H1 (cell line): ENCODE results near the gene STK11.

Experiments
- CEBPB ChIP-seq: IDR thresholded peaks from 2 replicates; pipeline ENCODE4 v1.6.1; 2012; ENCODE audit warnings: low read depth, low read length
- EZH2 ChIP-seq: fragments of 200-600 bp; sonication (generic); IDR thresholded peaks from 2 replicates; pipeline ENCODE4 v1.7.1; 2012; ENCODE audit warnings: low read depth, mild to moderate bottlenecking, moderate library complexity, low read length, inconsistent platforms; ENCODE audit not compliant: severe bottlenecking
- GTF2F1 ChIP-seq: IDR thresholded peaks from 2 replicates; pipeline ENCODE4 v1.6.1; 2012; ENCODE audit warnings: low read depth, low read length, improper control_type of control experiment, borderline replicate concordance
- KDM1A ChIP-seq: fragments of 200-600, 300-600 bp; sonication (generic); IDR thresholded peaks from 2 replicates; pipeline ENCODE4 v1.7.1; 2016; ENCODE audit warnings: mild to moderate bottlenecking, low read length, borderline replicate concordance
- MAX ChIP-seq: IDR thresholded peaks from 2 replicates; pipeline ENCODE4 v1.6.1; 2012; ENCODE audit warnings: inconsistent platforms
- POLR2A ChIP-seq, 2 experiments: IDR thresholded peaks; 1 replicate in 1 of 2; 2 replicates in 1 of 2; pipeline ENCODE4 v1.6.1; 2011; ENCODE audit warnings: low read depth in 2 of 2, low read length in 2 of 2, mild to moderate bottlenecking in 2 of 2; ENCODE audit errors: control extremely low read depth in 1 of 2
- POLR2AphosphoS5 ChIP-seq: IDR thresholded peaks from 2 replicates; pipeline ENCODE4 v1.6.1; 2011; ENCODE audit warnings: low read depth, low read length
- RFX5 ChIP-seq: IDR thresholded peaks from 2 replicates; pipeline ENCODE4 v1.6.1; 2011; ENCODE audit warnings: low read depth, low read length, improper control_type of control experiment, borderline replicate concordance
- RNF2 ChIP-seq: fragments of 200-900, 300-1000 bp; sonication (generic); IDR thresholded peaks from 2 replicates; pipeline ENCODE4 v1.7.1; 2016; ENCODE audit warnings: borderline replicate concordance, low read depth, mild to moderate bottlenecking, antibody characterized with exemption, low read length; ENCODE audit not compliant: poor library complexity, severe bottlenecking; ENCODE audit errors: missing control alignments
- SIN3A ChIP-seq, 2 experiments: IDR thresholded peaks in 1 of 2; conservative IDR thresholded peaks in 1 of 2; 2 replicates each; pipeline ENCODE4 v1.6.1; 2011 to 2012; ENCODE audit warnings: low read length in 2 of 2, improper control_type of control experiment in 1 of 2, low read depth in 1 of 2, mild to moderate bottlenecking in 1 of 2
- SP1 ChIP-seq: IDR thresholded peaks from 2 replicates; pipeline ENCODE4 v1.6.1; 2011; ENCODE audit warnings: low read depth, low read length
- TBP ChIP-seq: IDR thresholded peaks from 2 replicates; pipeline ENCODE4 v1.6.1; 2011; ENCODE audit warnings: low read depth, low read length, improper control_type of control experiment
- YY1 ChIP-seq: IDR thresholded peaks from 2 replicates; pipeline ENCODE4 v1.6.1; 2011; ENCODE audit warnings: low read depth, mild to moderate bottlenecking, low read length
- TF ChIP-seq, protein P1 (sequence below), 3 experiments: IDR thresholded peaks; 1 replicate in 2 of 3; 2 replicates in 1 of 3; pipeline versions ENCODE4 v1.5.1 to v1.6.1; 2011; ENCODE audit warnings: low read length in 3 of 3, mild to moderate bottlenecking in 3 of 3, inconsistent platforms in 2 of 3, low read depth in 1 of 3, moderate library complexity in 1 of 3; ENCODE audit not compliant: insufficient read depth in 1 of 3; ENCODE audit errors: control extremely low read depth in 1 of 3

GRCh38 chr19:1217366-1217765 is 11.8 kb downstream of the STK11 start:
- TF ChIP-seq MAX = no peak
- TF ChIP-seq, protein P1, sequence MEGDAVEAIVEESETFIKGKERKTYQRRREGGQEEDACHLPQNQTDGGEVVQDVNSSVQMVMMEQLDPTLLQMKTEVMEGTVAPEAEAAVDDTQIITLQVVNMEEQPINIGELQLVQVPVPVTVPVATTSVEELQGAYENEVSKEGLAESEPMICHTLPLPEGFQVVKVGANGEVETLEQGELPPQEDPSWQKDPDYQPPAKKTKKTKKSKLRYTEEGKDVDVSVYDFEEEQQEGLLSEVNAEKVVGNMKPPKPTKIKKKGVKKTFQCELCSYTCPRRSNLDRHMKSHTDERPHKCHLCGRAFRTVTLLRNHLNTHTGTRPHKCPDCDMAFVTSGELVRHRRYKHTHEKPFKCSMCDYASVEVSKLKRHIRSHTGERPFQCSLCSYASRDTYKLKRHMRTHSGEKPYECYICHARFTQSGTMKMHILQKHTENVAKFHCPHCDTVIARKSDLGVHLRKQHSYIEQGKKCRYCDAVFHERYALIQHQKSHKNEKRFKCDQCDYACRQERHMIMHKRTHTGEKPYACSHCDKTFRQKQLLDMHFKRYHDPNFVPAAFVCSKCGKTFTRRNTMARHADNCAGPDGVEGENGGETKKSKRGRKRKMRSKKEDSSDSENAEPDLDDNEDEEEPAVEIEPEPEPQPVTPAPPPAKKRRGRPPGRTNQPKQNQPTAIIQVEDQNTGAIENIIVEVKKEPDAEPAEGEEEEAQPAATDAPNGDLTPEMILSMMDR (IDR thresholded peaks at IDR 0.05; ENCODE audit: control extremely low read depth in 1 of 3, insufficient read depth in 1 of 3, low read depth in 1 of 3, low read length in 3 of 3) = no peak
- no peak for TF ChIP-seq TBP
- no peak for TF ChIP-seq POLR2AphosphoS5
- TF ChIP-seq GTF2F1 = no peak
- TF ChIP-seq RFX5 = no peak
- TF ChIP-seq YY1 = no peak
- TF ChIP-seq POLR2A (IDR thresholded peaks at IDR 0.05; ENCODE audit: control extremely low read depth in 1 of 2, low read depth in 2 of 2, low read length in 2 of 2) = no peak
- no peak for TF ChIP-seq KDM1A
- no peak for TF ChIP-seq RNF2
- no peak for TF ChIP-seq SIN3A (conservative IDR thresholded peaks at IDR 0.05 in 1 of 2, IDR thresholded peaks at IDR 0.05 in 1 of 2; ENCODE audit: low read depth in 1 of 2, low read length in 2 of 2)
- TF ChIP-seq SP1 = no peak
- TF ChIP-seq CEBPB = no peak
- TF ChIP-seq EZH2 = no peak
